Bone marrow (tissue), 2 donors: Measurements from ENCODE around the gene FAM216A.
A peak's percentile ranks its signal among the peaks of the same experiment; 100 is the strongest.
"Not testable (repeated sequence)": the region's sequence is repeated elsewhere in the genome, so short reads cannot be mapped to it uniquely, and the experiment has no call there.

Experiments used
- DNase-seq, 2 donors: peaks; one replicate each; lab custom pipeline; 2025; lab: John Stamatoyannopoulos, UW

FAM216A gene

GRCh38 chr12:110468214-110469048 lies at the start of gene FAM216A, which contains the start of gene GPN3:
Gene FAM216A, plus strand, starts transcription at chr12:110468845. Its CDS starts 31 bp downstream, at chr12:110468876.
Gene GPN3, minus strand, starts transcription at chr12:110468257. Its CDS starts 54 bp downstream, at chr12:110468203.
- peak; percentile 81 to 99 for DNase-seq

- not testable (repeated sequence) for DNase-seq
These were observed 48.0 kb upstream of the FAM216A start for GRCh38 chr12:110420644-110421043.

DNA sequence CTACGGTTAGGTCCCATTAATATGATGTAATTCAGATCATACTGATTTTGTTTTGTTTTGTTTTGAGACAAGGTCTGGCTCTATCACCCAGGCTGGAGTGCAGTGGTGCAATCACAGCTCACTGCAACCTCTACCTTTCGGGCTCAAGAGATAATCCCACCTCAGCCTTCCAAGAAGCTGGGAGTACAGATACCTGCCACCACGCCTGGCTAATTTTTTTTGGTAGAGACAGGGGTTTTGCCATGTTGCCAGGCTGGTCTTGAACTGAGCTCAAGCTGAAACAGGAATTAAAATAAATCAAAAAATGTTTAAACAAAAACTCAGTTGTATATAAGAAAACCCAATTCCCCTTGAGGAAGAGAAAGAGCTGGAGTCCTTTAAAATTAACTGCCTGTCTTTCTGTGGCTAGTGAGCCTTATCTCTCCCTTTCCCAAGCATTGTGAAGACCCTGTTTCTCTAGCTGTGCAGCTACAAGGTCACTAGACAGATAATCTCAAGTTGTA lies 47.4 kb upstream of the FAM216A start:
- no peak for DNase-seq

DNA sequence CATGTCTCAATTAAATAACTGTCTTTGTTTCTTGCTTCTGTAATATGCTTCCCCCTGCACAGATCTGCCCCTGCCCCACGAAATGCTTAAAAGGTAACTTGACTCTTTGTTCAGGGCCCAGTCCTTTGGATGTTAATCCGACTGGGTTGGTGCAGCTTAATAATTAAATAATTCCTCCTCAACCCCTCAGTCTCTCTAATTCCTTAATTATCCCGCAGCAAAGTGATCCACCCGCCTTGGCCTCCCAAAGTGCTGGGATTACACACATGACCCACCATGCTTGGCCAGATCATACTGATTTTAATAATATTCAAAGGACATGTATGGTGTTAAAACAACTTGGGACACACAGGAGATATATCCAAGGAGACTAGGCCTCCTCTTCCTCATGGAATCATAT lies 46.9 kb upstream of the FAM216A start:
- DNase-seq, result no peak

- no peak for DNase-seq
These were observed 44.4 kb upstream of the FAM216A start for GRCh38 chr12:110424237-110424636.

DNA sequence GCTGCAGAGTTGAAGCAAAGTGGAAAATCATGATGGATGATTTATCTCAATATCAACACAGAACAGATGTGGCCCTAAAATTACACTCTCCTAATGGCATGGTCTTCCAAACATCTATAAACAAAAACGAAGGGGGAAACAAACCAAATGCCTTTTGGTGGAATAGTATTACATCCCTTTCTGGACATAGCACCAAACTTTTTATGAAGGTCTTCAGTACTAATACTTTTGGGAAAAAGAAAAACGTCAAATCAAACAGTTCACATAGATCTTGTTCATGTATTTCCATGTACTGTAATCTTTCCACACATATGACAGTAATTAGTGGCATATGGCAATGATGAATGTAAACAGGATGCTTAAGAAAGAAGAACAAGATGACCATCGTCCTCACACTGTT lies 42.2 kb upstream of the FAM216A start:
- no peak for DNase-seq

DNA sequence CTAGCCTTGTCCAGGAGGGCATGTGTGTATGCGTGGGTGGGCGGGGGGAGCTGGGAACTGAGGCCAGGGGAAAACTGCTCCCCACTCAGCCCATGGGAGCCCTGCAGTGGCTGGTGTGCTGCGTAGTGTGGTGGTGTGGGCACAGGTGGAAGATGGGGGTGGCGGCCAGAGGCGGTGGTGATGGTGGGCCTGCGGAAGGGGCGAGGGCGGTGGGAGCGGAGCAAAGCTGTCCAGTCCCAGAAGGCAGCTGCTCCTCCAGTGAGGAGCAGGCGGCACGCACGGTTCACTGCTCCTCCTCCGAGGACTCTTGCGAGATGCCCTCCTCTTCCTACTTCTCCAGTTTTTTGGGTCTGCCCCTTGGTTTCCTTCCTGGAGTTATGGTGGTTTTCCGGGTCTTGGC lies 39.0 kb upstream of the FAM216A start:
- DNase-seq, result not testable (repeated sequence)

DNA sequence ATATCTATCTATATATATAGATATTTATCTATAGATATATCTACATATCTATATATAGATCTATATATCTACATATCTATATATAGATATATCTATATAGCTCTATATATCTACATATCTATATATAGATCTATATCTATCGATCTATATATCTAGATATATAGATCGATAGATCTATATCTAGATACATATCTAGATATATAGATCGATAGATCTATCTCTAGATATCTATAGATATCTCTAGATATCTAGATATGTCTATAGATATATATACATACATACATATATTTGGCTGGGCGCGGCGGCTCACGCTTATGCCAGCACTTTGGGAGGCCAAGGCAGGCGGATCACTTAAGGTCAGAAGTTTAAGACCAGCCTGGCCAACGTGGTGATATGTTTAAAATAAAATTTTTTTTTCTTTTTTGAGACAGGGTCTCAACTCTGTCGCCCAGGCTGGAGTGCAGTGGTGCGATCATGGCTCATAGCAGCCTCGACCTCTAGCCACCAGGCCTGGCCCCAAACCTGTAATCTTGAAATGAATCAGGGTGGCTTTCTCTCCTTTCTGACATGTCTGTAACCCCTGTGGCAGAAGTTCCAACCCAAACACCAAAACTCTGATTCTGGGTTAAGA lies 36.6 kb upstream of the FAM216A start:
- DNase-seq, result no peak

GRCh38 chr12:110436231-110436630 lies 32.4 kb upstream of the FAM216A start:
- peak in 1 of 2 donors; percentile 10 for DNase-seq

DNA sequence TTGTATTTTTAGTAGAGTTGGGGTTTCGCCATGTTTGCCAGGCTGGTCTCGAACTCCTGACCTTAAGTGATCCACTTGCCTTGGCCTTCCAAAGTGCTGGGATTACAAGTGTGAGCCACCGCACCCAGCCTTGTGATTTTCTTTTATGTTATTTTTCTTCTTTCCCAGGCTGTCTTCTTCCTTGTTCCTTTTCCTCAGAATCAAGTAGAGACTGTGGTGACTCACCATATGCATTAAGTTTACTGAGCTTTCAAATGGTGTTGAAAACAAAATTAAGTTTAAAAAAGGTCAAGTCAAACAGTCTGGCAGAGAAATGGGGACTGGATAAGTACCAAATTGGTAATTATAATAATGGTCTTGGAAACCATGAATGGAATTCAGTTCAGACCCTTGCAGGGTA lies 24.2 kb upstream of the FAM216A start:
- DNase-seq, result no peak

- peak; percentile 90 for DNase-seq
These were observed 18.7 kb upstream of the FAM216A start, which contains the start of gene ARPC3 for GRCh38 chr12:110449799-110450497. Gene ARPC3, minus strand, starts transcription at chr12:110450337. Its CDS starts 77 bp downstream, at chr12:110450260.

DNA sequence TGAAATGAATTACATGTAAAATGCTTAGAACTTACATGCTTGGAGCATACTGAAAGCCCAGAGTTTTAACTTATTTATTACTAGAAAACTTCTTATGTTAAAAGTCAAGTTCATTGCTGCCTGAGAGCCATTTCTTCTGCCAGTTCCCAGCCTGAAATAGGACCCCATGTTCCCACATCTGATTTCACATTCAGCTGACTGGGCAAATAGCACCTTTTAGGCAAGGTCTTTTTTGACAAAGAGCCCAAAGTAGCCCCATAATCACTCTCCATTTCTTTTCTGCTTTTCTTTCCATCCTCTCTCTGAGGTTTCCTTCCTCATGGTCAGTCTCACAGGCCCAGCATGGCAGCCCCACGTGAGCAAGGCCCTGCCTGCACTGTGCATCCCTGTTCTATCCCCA lies 17.4 kb upstream of the FAM216A start:
- no peak for DNase-seq

- DNase-seq, result no peak
These were observed 14.9 kb upstream of the FAM216A start for GRCh38 chr12:110453569-110454296.

- DNase-seq, result no peak
These were observed 9.9 kb upstream of the FAM216A start for GRCh38 chr12:110458756-110459155.

- not testable (repeated sequence) for DNase-seq
These were observed 7.5 kb upstream of the FAM216A start for GRCh38 chr12:110461189-110461588.

GRCh38 chr12:110465024-110465423 lies 3.6 kb upstream of the FAM216A start:
- no peak for DNase-seq

GRCh38 chr12:110465765-110466164 lies 2.9 kb upstream of the FAM216A start:
- not testable (repeated sequence) for DNase-seq

GRCh38 chr12:110466791-110467190 lies 1.9 kb upstream of the FAM216A start:
- DNase-seq, result no peak

DNA sequence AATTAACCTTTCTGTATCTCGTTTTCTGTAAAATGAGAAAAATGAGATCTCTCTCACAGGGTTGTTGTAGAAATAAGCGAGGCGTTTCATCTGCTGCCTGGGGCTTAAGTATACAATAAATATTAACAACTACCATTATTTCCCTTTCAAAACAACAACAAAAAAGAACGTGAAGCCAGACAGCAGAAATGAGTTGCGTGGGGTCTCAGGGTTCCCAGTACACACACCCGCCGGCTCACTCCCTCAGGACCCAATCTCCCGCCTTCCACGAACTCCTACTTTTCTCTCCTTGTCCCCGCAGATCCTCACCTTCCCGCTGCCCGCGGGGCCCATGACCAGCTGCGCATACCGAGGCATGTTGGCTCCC lies 815 bp upstream of the FAM216A start:
- no peak for DNase-seq

DNA sequence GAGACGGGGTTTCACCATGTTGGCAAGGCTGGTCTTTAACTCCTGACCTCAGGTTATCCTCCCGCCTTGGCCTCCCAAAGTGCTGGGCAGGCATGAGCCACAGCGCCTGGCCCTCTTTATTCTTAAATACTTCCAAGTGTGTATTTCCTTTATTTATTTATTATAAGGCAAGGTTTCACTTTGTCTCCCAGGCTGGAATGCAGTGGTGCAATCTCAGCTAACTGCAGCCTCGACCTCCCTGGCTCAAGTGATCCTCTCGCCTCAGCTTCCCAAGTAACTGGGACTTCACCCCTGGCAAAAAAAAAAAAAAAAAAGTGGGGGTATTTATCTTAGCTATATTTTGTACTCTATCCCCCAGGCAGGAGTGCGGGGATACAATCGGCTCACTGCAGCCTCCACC lies 6.8 kb downstream of the FAM216A start:
- DNase-seq, result no peak

DNA sequence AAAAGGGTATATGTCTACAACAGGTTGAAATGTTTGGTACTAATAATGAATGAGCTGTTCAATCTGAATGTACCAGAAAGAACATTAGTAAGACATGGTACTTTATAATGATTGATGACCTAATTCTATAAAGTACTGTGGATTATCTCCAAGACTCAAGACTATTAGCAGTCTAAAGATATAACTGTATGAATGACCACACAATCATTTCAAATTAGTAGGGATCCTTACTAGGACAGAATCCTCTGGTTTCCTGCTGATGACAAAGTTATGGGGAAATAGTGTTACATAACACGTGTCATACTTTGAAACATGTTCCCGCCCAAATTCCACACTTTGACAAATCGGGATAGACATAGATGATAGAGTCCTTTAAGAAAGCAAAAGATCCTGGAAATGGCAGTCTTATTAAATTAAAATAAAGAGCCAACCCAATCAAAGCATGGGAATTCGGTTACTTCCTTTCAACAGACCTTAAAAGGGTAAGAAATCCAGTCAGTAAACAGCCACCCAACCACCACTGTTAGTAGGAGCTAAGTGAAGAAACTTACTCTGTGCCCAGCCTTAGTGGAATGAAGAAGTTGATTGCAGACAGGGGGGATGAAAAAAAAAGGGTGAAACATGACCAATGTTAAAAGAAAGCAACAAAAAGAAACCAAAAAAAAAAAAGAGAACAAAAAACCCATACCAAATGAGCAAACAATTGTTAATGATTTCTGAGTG lies 30.5 kb downstream of the FAM216A start:
- DNase-seq, result peak in 1 of 2 donors; percentile 45
